Cardiac ventricle fibroblast (primary cell): ENCODE measurements around the gene CD69. TPM values are rescaled to one million over a fixed set of nuclear protein-coding genes. Genes with fewer than 3 reads are reported as not detected.

Experiments
- total RNA-seq: library from RNA; depleted of rRNA; stranded (reverse); fragments of >200 nt; gene quantifications from 2 replicates; pipeline ENCODE4 v1.2.3, GENCODE V29; 2015

Gene CD69
- total RNA-seq = not detected in 2 replicates

DNA sequence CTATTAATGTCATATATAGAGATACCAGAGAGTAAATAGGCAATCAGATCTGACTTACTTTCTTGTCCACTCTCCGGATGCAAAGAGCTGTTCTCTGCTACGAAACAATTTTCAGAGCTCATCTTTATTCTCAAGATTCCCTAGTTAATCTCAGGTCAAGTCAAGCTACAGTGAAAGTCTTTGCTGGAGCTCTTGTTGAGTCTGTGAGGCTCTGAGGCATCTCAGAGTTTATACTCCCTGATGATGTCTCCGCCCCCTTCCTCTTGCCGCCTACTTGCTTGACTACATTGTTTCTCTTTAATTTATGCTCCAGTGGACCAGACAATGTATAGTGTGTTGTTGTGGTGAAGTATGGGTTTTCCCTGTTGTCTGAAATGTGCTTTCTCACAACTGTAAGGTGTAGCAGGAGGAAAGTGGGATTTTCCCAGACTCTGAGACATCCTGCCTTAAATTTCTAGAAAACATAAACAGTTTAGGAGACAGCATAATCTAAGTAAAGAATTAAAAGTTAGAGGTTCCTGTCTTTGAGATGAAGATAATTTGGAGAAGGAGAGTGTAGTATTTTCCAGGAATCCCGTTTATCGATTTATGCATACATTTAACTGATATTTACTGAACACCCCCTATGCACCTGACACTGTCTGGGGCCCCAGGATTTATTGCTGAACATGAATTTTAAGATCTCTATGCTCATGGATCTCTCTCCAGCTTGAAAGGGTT is at the start of gene CD69:
CD69 (minus strand) TSS at position 203 of the 720 bp plus-strand sequence; CDS start at position 122, 81 bp downstream.

DNA sequence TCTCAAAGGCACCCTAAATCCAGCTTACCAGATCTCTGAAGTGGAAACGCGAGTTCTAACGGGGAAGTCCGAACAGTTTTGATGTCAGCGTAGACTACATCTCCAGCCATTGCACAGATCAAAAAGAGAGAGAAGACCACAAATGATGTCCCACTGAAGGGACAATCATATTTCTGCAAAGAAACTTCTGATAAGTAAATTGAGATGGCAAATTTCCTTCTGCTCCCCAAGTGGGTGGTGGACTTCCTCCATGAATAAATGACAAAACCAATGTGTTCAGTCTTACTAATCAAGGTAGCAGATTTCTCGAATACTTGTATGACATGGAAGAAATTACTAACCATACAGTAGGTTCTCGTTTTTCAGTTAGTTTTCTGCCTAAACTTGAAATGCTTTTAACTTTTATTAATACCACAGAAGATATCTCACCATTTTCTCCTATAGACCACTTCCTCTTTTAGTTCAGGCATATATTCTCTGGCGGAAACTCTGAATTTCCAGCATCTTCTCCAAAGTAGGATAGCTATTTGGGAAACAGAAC is 27.7 kb downstream of the CD69 start, which contains the start of gene CLECL1:
CLECL1 (minus strand) TSS at position 177 of the 541 bp plus-strand sequence.

Other genes with a start within 250 kb of the CD69 start
- gene KLRB1, start 153.0 kb downstream of the CD69 start, total RNA-seq = not detected in 2 replicates
- 1.1 and 2.3 TPM in 2 replicates for gene CLEC2D, start 91.2 kb downstream of the CD69 start, total RNA-seq
- gene CLECL1, start 27.8 kb downstream of the CD69 start, total RNA-seq = not detected in 2 replicates
- not detected in 2 replicates for gene KLRF1, start 66.6 kb upstream of the CD69 start, total RNA-seq
- gene CLEC2B, start 108.5 kb upstream of the CD69 start, total RNA-seq = 24.3 and 29.7 TPM in 2 replicates
- not detected in 2 replicates for gene KLRF2, start 120.6 kb upstream of the CD69 start, total RNA-seq
- gene CLEC2A, start 171.5 kb upstream of the CD69 start, total RNA-seq = not detected in 2 replicates
- not detected in 2 replicates for gene CLEC12A, start 210.5 kb upstream of the CD69 start, total RNA-seq
- gene CLEC1B, start 238.2 kb upstream of the CD69 start, total RNA-seq = not detected in 2 replicates
- not detected in 2 replicates for gene CLEC12B, start 249.7 kb upstream of the CD69 start, total RNA-seq